Lower lobe of right lung (tissue), 2 donors: Measurements from ENCODE around the gene SCO2. TPM values are rescaled to one million over a fixed set of nuclear protein-coding genes. Genes with fewer than 3 reads are reported as not detected.

Experiments used
- ATAC-seq, 2 donors: fragments of 200-7000 bp; cut with Tn5 transposase; one replicate each; pipeline ENCODE4 v1.9.1; 2020 to 2022; ENCODE audit warnings: mild to moderate bottlenecking in 2 of 2, moderate library complexity in 2 of 2
- DNase-seq: peaks from one replicate; pipeline ENCODE4 v3.0.0-alpha.2; 2020
- H3K27ac ChIP-seq: fragments of 200-600 bp; one replicate; pipeline ENCODE4 v1.8.0; 2022
- H3K27me3 ChIP-seq: fragments of 200-600 bp; one replicate; pipeline ENCODE4 v1.8.0; 2022; ENCODE audit warnings: low read depth
- H3K36me3 ChIP-seq: fragments of 200-600 bp; one replicate; pipeline ENCODE4 v1.8.0; 2022; ENCODE audit warnings: mild to moderate bottlenecking
- H3K4me1 ChIP-seq: fragments of 200-600 bp; one replicate; pipeline ENCODE4 v1.8.0; 2022
- H3K4me3 ChIP-seq: fragments of 200-600 bp; one replicate; pipeline ENCODE4 v1.8.0; 2022; ENCODE audit warnings: mild to moderate bottlenecking
- H3K9me3 ChIP-seq: fragments of 200-600 bp; one replicate; pipeline ENCODE4 v1.8.0; 2022
- intact Hi-C: fragments of 100-400 bp; cut with DNase I; formaldehyde crosslinking; loops from one replicate; pipeline ENCODE4 v1.11.0; 2022
- total RNA-seq: library from RNA; stranded (reverse); fragmentation: NEBNext Ultra II Directional; extraction: Animal tissue kit (Norgen Biotek cat#: 25700); gene quantifications from one replicate; pipeline ENCODE4 v1.2.1, GENCODE V29; 2021
- TF ChIP-seq, protein P1 (sequence below): fragments of 200-600 bp; IDR thresholded peaks from one replicate; pipeline ENCODE4 v1.8.0; 2022; ENCODE audit warnings: antibody characterized with exemption, mild to moderate bottlenecking
- donor health status: DM: no; HTN: yes; CAD: no; lungs with severe emphysema.

SCO2 gene
- total RNA-seq, 1 donor from 2014 or later: 4.9 TPM

DNA sequence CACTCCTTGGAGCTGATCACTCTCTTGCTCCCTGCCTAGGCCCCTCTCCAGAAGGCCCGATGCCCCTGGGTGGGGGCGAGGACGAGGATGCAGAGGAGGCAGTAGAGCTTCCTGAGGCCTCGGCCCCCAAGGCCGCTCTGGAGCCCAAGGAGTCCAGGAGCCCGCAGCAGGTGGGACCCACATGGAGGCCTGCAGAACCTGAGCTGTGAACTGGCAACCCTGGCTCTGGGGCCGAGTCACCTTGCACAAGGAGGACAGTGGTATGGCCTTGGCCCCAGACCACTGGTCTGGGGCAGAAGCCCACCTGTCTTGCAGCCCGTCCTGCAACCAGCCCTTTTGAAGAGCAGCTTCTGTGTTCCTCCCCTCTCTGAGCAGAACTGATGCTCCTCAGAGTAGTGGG lies 6.2 kb downstream of the SCO2 start:
- TF ChIP-seq, protein P1, sequence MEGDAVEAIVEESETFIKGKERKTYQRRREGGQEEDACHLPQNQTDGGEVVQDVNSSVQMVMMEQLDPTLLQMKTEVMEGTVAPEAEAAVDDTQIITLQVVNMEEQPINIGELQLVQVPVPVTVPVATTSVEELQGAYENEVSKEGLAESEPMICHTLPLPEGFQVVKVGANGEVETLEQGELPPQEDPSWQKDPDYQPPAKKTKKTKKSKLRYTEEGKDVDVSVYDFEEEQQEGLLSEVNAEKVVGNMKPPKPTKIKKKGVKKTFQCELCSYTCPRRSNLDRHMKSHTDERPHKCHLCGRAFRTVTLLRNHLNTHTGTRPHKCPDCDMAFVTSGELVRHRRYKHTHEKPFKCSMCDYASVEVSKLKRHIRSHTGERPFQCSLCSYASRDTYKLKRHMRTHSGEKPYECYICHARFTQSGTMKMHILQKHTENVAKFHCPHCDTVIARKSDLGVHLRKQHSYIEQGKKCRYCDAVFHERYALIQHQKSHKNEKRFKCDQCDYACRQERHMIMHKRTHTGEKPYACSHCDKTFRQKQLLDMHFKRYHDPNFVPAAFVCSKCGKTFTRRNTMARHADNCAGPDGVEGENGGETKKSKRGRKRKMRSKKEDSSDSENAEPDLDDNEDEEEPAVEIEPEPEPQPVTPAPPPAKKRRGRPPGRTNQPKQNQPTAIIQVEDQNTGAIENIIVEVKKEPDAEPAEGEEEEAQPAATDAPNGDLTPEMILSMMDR: no peak
- Histone ChIP-seq H3K27ac (no peak overlapping the region), H3K27me3 (no peaks in the 10 kb centered on the region), H3K4me1 (peaks cover 6% of the 10 kb centered on the region), H3K4me3 (no peak overlapping the region), H3K36me3 (peaks cover 84% of the 10 kb centered on the region), H3K9me3 (no peaks in the 10 kb centered on the region)
- DNase-seq (no peak), ATAC-seq (no peak)
- intact Hi-C loops: no loop called here

DNA sequence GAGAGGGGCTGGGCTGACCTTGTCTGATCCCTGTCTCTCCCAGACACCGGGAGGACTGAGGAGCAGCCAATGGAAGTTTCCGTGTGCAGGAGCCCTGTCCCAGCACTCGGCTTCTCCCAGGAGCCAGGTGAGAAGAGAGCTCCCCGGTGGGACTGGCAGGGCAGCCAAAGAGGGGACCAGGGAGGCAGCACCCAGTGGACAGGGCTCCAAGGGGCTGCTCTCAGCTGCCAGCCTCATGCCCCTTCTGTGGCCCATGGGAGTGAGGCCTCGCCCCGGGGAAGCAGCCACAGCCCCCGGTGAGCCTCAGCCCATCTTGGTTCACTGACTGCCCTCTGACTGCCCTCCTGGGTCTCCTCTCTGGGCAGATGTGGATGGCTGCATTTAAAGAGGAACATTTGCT lies 6.8 kb downstream of the SCO2 start:
- no peaks in the 10 kb centered on the region for H3K27me3 ChIP-seq
- H3K9me3 ChIP-seq: no peaks in the 10 kb centered on the region
- ATAC-seq (no peak), DNase-seq (no peak)
- peaks cover under 1% of the 10 kb centered on the region for H3K4me1 ChIP-seq
- intact Hi-C loops: no loop called here
- peaks cover 78% of the 10 kb centered on the region for H3K36me3 ChIP-seq
- TF ChIP-seq, protein P1: no peak
- H3K27ac ChIP-seq: no peak overlapping the region
- no peak overlapping the region for H3K4me3 ChIP-seq

DNA sequence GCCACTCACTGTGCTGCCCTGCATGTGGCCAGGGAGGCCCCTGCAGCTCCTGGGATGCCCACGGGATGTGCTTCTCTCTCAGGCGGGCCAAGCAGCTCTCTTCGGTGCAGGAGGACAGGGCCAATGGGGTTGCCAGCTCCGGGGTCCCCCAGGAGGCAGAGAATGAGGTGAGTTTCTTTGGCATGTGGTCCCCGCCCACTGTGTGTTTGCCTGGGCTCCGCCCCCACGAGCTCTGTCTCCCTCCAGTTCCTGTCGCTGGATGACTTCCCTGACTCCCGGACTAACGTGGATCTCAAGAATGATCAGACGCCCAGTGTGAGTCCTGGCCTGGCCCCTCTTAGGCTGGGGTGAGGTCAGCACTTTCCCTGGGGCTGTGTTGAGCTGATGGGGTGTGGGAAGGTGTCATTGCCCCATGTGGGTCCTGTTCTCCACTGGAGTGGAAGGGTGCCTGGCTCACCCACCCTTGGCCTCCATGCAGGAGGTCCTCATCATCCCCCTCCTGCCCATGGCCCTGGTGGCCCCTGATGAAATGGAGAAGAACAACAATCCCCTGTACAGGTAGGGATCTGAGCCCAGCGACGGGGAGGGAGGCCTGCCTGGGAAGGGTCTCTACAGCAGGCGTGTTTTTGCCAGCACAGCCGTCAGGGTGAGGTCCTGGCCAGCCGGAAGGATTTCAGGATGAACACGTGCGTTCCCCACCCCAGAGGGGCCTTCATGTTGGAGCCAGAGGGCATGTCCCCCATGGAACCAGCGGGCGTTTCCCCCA lies 7.7 kb downstream of the SCO2 start:
- H3K27me3 ChIP-seq: no peaks in the 10 kb centered on the region
- DNase-seq: no peak
- TF ChIP-seq, protein P1: no peak
- no peaks in the 10 kb centered on the region for H3K9me3 ChIP-seq
- no peak overlapping the region for H3K27ac ChIP-seq
- peaks cover 69% of the 10 kb centered on the region for H3K36me3 ChIP-seq
- peaks cover 4% of the 10 kb centered on the region for H3K4me1 ChIP-seq
- ATAC-seq: no peak
- no peak overlapping the region for H3K4me3 ChIP-seq
- intact Hi-C loops: no loop called here

DNA sequence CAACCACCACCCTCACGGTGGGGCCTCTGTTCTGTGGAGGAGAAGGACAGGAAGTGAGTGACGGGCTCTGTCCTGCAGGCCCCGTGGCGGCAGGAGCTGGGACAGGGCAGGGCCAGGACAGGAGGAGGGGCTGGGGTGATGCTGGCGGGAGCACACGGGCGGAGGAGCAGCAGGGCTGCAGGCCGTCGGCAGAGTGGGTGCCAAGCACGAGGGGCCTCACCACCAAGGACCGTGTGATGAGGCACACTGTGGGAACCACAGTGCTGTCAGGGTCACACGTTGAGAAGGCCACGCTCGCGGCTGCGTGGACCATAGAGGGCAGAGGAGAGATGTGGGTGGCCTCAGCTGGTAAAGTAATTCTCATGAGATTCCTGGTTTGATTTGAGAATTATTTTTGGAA lies 8.5 kb downstream of the SCO2 start:
- no peak overlapping the region for H3K27ac ChIP-seq
- H3K4me3 ChIP-seq: no peak overlapping the region
- no peak for DNase-seq
- H3K27me3 ChIP-seq: no peaks in the 10 kb centered on the region
- H3K4me1 ChIP-seq: peaks cover 10% of the 10 kb centered on the region
- peaks cover 61% of the 10 kb centered on the region for H3K36me3 ChIP-seq
- TF ChIP-seq, protein P1: no peak
- H3K9me3 ChIP-seq: no peaks in the 10 kb centered on the region
- intact Hi-C loops: no loop called here
- no peak for ATAC-seq

DNA sequence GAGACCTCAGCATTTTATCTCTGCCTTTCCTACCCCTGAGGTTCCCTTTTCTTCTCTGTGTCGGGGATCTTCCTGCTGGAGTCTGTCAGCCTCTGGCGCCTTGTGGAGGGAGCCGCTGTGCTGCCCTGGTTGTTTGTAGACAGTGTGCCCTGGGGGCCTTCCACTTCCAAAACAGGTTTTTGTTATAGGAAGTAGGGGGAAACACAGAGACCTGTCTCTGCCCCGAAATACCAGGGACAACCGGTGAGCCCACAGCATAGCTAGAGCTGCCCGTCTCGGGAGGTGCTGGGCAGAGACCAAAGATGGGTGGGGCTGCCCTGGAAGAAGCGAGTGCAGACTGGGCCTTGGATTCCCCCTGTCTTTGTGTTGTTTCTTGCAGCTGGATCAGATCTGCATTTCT lies 9.3 kb downstream of the SCO2 start:
- no peak for ATAC-seq
- H3K9me3 ChIP-seq: no peaks in the 10 kb centered on the region
- DNase-seq: no peak
- intact Hi-C loops: no loop called here
- no peaks in the 10 kb centered on the region for H3K27me3 ChIP-seq
- TF ChIP-seq, protein P1: no peak
- peaks cover 14% of the 10 kb centered on the region for H3K4me1 ChIP-seq
- H3K36me3 ChIP-seq: peaks cover 53% of the 10 kb centered on the region
- no peak overlapping the region for H3K27ac ChIP-seq
- H3K4me3 ChIP-seq: no peak overlapping the region
